Right kidney (tissue), 1 donor: ENCODE results near the gene CNGB1.
A peak's percentile ranks its signal among the peaks of the same experiment; 100 is the strongest.
"Not testable (repeated sequence)": the region's sequence is repeated elsewhere in the genome, so short reads cannot be mapped to it uniquely, and the experiment has no call there.

Source experiments
- DNase-seq: peaks from one replicate; pipeline ENCODE4 v3.0.0-alpha.2; 2016

The CNGB1 gene

GRCh38 chr16:57997176-57997527, 26.2 kb upstream of the CNGB1 start:
- DNase-seq, result no peak

GRCh38 chr16:57996406-57997175, 25.7 kb upstream of the CNGB1 start:
- no peak for DNase-seq

- no peak for DNase-seq
These were observed 24.9 kb upstream of the CNGB1 start for GRCh38 chr16:57995721-57996405.

- no peak for DNase-seq
These were observed 23.9 kb upstream of the CNGB1 start for GRCh38 chr16:57994778-57995177.

GRCh38 chr16:57994361-57994760, 23.4 kb upstream of the CNGB1 start:
- DNase-seq, result no peak

GRCh38 chr16:57993897-57994296, 23.0 kb upstream of the CNGB1 start:
- DNase-seq, result no peak

GRCh38 chr16:57993438-57993837, 22.5 kb upstream of the CNGB1 start:
- no peak for DNase-seq

- no peak for DNase-seq
These were observed 21.2 kb upstream of the CNGB1 start for GRCh38 chr16:57992084-57992483.

GRCh38 chr16:57991551-57992059, 20.7 kb upstream of the CNGB1 start:
- DNase-seq, result no peak

GRCh38 chr16:57988929-57989328, 18.0 kb upstream of the CNGB1 start:
- no peak for DNase-seq

- no peak for DNase-seq
These were observed 16.7 kb upstream of the CNGB1 start for GRCh38 chr16:57987441-57988177.

GRCh38 chr16:57986196-57986595, 15.3 kb upstream of the CNGB1 start:
- DNase-seq, result no peak

- peak; percentile 52 for DNase-seq
These were observed 14.6 kb upstream of the CNGB1 start for GRCh38 chr16:57985204-57986181.

- peak; percentile 63 for DNase-seq
These were observed 13.7 kb upstream of the CNGB1 start for GRCh38 chr16:57984443-57985203.

GRCh38 chr16:57982385-57982784, 11.5 kb upstream of the CNGB1 start:
- no peak for DNase-seq

- no peak for DNase-seq
These were observed 10.7 kb upstream of the CNGB1 start for GRCh38 chr16:57981636-57982035.

GRCh38 chr16:57979006-57979585, 8.2 kb upstream of the CNGB1 start:
- DNase-seq, result no peak

GRCh38 chr16:57978070-57978465, 7.1 kb upstream of the CNGB1 start:
- DNase-seq, result not testable (repeated sequence)

GRCh38 chr16:57977418-57978069, 6.6 kb upstream of the CNGB1 start:
- no peak for DNase-seq

GRCh38 chr16:57976331-57976796, 5.4 kb upstream of the CNGB1 start:
- DNase-seq, result no peak
